Loucy (cell line): ENCODE measurements around the gene HRK.

Experiments used
- CTCF ChIP-seq: fragments of 200-600 bp; sonication (generic); conservative IDR thresholded peaks from 2 replicates; pipeline ENCODE4 v1.5.1; 2014; ENCODE audit warnings: mild to moderate bottlenecking, antibody characterized with exemption, low read length
- EZH2phosphoT487 ChIP-seq: fragments of 200-600 bp; IDR thresholded peaks from 2 replicates; pipeline ENCODE4 v1.6.1; 2018; ENCODE audit warnings: antibody characterized with exemption, mild to moderate bottlenecking, moderate library complexity, borderline replicate concordance

DNA sequence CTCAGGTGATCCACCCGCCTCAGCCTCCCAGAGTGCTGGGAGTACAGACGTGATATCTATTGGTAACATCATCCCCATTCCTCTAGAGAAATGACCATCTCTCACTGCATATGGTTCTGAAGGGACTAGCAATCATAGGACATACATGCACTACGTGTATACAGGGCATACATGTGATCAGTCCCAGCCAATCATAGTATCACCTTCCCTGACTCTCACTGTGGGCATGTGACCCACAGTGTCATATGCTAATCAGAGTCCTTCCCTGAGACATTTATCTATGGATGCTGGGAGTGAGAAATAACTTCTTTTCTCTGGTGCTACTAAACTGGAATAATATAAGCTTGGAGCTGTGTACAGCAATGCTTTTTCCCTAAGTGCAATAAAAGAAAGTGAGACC lies 17.4 kb upstream of the HRK start:
- TF ChIP-seq CTCF (no peak), EZH2phosphoT487 (no peak)
